ENCODE results near the gene HPSE.

The HPSE gene

GRCh38 chr4:83255584-83255983 is 79.1 kb downstream of the HPSE start:
- DNase-seq (ENCODE audit: low spot score): no peak
- TF ChIP-seq, protein P1, sequence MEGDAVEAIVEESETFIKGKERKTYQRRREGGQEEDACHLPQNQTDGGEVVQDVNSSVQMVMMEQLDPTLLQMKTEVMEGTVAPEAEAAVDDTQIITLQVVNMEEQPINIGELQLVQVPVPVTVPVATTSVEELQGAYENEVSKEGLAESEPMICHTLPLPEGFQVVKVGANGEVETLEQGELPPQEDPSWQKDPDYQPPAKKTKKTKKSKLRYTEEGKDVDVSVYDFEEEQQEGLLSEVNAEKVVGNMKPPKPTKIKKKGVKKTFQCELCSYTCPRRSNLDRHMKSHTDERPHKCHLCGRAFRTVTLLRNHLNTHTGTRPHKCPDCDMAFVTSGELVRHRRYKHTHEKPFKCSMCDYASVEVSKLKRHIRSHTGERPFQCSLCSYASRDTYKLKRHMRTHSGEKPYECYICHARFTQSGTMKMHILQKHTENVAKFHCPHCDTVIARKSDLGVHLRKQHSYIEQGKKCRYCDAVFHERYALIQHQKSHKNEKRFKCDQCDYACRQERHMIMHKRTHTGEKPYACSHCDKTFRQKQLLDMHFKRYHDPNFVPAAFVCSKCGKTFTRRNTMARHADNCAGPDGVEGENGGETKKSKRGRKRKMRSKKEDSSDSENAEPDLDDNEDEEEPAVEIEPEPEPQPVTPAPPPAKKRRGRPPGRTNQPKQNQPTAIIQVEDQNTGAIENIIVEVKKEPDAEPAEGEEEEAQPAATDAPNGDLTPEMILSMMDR (IDR thresholded peaks at IDR 0.05; ENCODE audit: borderline replicate concordance, control extremely low read depth, extremely low read depth, insufficient read depth, missing control alignments): no peak
- in situ Hi-C loops (cut with MboI; ENCODE audit: low sequenced_read_pairs, unreplicated experiment): loop anchor here (25.0 kb wide), 1 partner anchor 368 kb away; the partner anchor contains the start of gene SEC31A

- peak; percentile 72 for DNase-seq (ENCODE audit: low spot score)
- in situ Hi-C loops (cut with MboI; ENCODE audit: low sequenced_read_pairs, unreplicated experiment): loop anchor here (25.0 kb wide), 1 partner anchor 366 kb away; the partner anchor contains the start of gene SEC31A
- TF ChIP-seq, protein P1 (IDR thresholded peaks at IDR 0.05; ENCODE audit: borderline replicate concordance, control extremely low read depth, extremely low read depth, insufficient read depth, missing control alignments): peak; percentile 76
Observed at GRCh38 chr4:83252782-83253405, 81.8 kb downstream of the HPSE start.

GRCh38 chr4:83251447-83251830 is 83.2 kb downstream of the HPSE start:
- TF ChIP-seq, protein P1 (IDR thresholded peaks at IDR 0.05; ENCODE audit: borderline replicate concordance, control extremely low read depth, extremely low read depth, insufficient read depth, missing control alignments): no peak
- no peak for DNase-seq (ENCODE audit: low spot score)
- in situ Hi-C loops (cut with MboI; ENCODE audit: low sequenced_read_pairs, unreplicated experiment): loop anchor here (25.0 kb wide), 1 partner anchor 364 kb away; the partner anchor contains the start of gene SEC31A

DNA sequence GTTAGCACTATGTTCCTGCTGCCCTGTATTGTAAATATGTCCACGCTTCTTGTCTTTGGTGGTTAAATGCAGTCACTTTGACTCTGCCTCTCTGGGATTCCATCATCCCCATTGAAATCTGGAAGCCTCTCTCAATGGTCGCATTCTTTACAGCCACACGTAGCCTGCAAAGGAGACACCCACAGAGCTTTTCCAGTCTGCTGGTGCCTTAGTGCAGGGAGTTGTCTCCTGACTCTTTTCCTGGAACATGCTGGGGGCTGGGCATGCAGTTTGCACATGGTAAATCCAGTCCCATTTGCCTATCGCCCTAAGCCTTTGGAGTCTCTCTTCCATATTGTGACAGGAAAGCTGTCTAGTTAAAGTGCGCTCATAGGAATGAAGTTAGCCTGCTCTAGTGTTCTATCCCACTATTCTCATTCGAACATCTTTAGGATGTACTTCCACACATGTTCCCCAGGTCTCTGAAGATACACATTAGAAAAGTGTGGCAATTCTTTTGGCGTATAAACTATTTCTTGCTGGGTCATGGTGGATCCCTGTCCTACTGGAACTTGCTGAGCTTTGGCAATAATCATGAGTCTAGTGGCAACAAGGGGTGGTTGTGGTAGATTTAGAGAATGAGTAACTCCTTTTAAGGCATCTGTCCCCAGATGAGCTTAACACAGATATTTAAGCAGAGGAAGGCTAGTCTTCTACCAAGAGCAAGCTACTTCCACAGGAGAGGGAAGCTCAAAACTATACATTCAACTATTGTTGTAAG is 83.8 kb downstream of the HPSE start:
- no peak for DNase-seq (ENCODE audit: low spot score)
- TF ChIP-seq, protein P1 (IDR thresholded peaks at IDR 0.05; ENCODE audit: borderline replicate concordance, control extremely low read depth, extremely low read depth, insufficient read depth, missing control alignments): no peak
- in situ Hi-C loops (cut with MboI; ENCODE audit: low sequenced_read_pairs, unreplicated experiment): loop anchor here (25.0 kb wide), 1 partner anchor 364 kb away; the partner anchor contains the start of gene SEC31A

GRCh38 chr4:83248486-83248885 is 86.2 kb downstream of the HPSE start:
- in situ Hi-C loops (cut with MboI; ENCODE audit: low sequenced_read_pairs, unreplicated experiment): no loop called here
- no peak for DNase-seq (ENCODE audit: low spot score)
- TF ChIP-seq, protein P1 (IDR thresholded peaks at IDR 0.05; ENCODE audit: borderline replicate concordance, control extremely low read depth, extremely low read depth, insufficient read depth, missing control alignments): no peak

DNA sequence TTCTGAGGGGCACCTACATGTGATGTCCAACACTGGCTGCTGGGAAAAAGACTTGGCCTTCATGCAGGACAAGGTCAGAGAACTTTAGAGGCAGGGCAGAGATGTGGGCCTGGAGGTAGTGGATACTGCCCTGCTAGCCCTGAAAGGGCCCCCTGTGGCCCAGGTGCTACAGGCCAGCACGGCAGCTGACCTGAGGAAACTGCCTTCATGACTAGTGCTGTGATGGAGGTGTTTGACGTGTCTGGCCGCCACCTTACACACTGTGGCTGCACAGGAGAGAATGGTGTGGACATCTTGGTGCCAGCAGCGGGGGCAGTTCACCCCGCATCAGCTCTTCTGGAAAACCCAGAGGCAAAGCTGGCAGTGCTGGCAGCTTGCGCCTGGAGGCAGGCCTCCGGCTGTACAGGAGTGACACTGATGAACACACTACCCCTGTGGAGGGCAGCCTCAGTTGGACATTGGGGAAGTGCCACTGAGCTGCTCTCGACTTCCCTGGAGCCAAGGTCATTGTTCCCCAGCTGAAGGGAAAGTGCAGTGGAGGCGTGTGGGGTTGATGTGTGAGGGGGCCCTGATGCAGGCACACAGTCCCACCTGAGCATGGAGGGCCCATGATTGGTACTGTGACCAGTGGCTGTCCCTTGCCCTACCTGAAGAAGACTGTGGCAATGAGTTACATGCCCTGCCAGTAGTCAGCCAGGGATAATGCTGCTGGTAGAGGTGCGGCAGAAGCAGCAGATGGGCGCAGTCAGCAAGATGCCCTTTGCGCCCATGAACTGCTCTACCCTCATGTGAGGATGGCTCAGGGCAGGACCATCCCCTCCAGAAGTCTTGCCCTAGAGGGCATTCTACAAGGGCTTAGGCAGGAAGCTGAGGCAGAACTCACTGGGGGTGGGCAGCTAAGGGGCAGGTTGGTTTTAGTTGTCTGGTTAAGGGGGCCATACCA is 87.0 kb downstream of the HPSE start:
- in situ Hi-C loops (cut with MboI; ENCODE audit: low sequenced_read_pairs, unreplicated experiment): no loop called here
- TF ChIP-seq, protein P1 (IDR thresholded peaks at IDR 0.05; ENCODE audit: borderline replicate concordance, control extremely low read depth, extremely low read depth, insufficient read depth, missing control alignments): no peak
- DNase-seq (ENCODE audit: low spot score): no peak
